Stimulated activated effector memory CD8-positive, alpha-beta T cell treated with anti-CD3 and anti-CD28 coated beads, Interleukin-12 subunit alpha, Interleukin-12 subunit beta, amount 100 ng/mL, for 72 hours (primary cell): ENCODE measurements around the gene RNF227.

Experiments
- ATAC-seq: fragments of 150-1000 bp; cut with Tn5 transposase; 2 replicates; pipeline ENCODE4 v1.10.0; 2021
- DNase-seq, 2 donors: peaks; one replicate each; pipeline ENCODE4 v3.0.0; 2021 to 2022; ENCODE audit warnings: low spot score in 2 of 2
- H3K27ac Mint-ChIP-seq: one replicate; pipeline ENCODE4 v1.8.0; 2022; ENCODE audit warnings: mild to moderate bottlenecking, mixed read lengths
- H3K36me3 Mint-ChIP-seq: one replicate; pipeline ENCODE4 v1.8.0; 2022; ENCODE audit warnings: mild to moderate bottlenecking, mixed read lengths
- H3K4me1 Mint-ChIP-seq: one replicate; pipeline ENCODE4 v1.8.0; 2022; ENCODE audit warnings: mixed read lengths
- H3K4me3 Mint-ChIP-seq: one replicate; pipeline ENCODE4 v1.8.0; 2022; ENCODE audit warnings: mild to moderate bottlenecking, mixed read lengths
- H3K9me3 Mint-ChIP-seq: one replicate; pipeline ENCODE4 v1.8.0; 2022; ENCODE audit warnings: mixed read lengths

Gene RNF227

GRCh38 chr17:7912927-7913524 is 3.1 kb downstream of the RNF227 start:
- Mint-ChIP-seq H3K9me3 (no peaks in the 10 kb centered on the region), H3K4me3 (no peak overlapping the region), H3K4me1 (peaks cover 34% of the 10 kb centered on the region), H3K27ac (peak overlapping the region; percentile 90), H3K36me3 (peaks cover 5% of the 10 kb centered on the region)
- peak; percentile 45 for ATAC-seq
- peak in 1 of 2 donors; percentile 62 for DNase-seq

- Mint-ChIP-seq H3K9me3 (no peaks in the 10 kb centered on the region), H3K36me3 (no peaks in the 10 kb centered on the region), H3K27ac (peak overlapping the region; percentile 90), H3K4me1 (peaks cover 33% of the 10 kb centered on the region), H3K4me3 (no peak overlapping the region)
- ATAC-seq (no peak), DNase-seq (no peak)
These were observed 5.0 kb downstream of the RNF227 start for GRCh38 chr17:7911116-7911515.

GRCh38 chr17:7910711-7911110 is 5.4 kb downstream of the RNF227 start:
- Mint-ChIP-seq H3K27ac (peak overlapping the region; percentile 90), H3K4me3 (no peak overlapping the region), H3K4me1 (peaks cover 33% of the 10 kb centered on the region), H3K9me3 (no peaks in the 10 kb centered on the region), H3K36me3 (no peaks in the 10 kb centered on the region)
- no peak for ATAC-seq
- no peak for DNase-seq

GRCh38 chr17:7910281-7910680 is 5.8 kb downstream of the RNF227 start:
- DNase-seq, result no peak
- H3K4me3 Mint-ChIP-seq, result no peak overlapping the region
- ATAC-seq, result no peak
- no peaks in the 10 kb centered on the region for H3K9me3 Mint-ChIP-seq
- peaks cover 31% of the 10 kb centered on the region for H3K4me1 Mint-ChIP-seq
- peak overlapping the region; percentile 90 for H3K27ac Mint-ChIP-seq
- no peaks in the 10 kb centered on the region for H3K36me3 Mint-ChIP-seq

GRCh38 chr17:7909089-7909488 is 7.0 kb downstream of the RNF227 start:
- Mint-ChIP-seq H3K9me3 (no peaks in the 10 kb centered on the region), H3K36me3 (no peaks in the 10 kb centered on the region), H3K4me3 (no peak overlapping the region), H3K4me1 (peaks cover 24% of the 10 kb centered on the region), H3K27ac (peak overlapping the region; percentile 90)
- DNase-seq (no peak), ATAC-seq (no peak)

GRCh38 chr17:7903154-7904103 is 12.7 kb downstream of the RNF227 start:
- Mint-ChIP-seq H3K9me3 (no peaks in the 10 kb centered on the region), H3K4me1 (peaks cover 9% of the 10 kb centered on the region), H3K36me3 (no peaks in the 10 kb centered on the region), H3K4me3 (no peak overlapping the region), H3K27ac (peak overlapping the region; percentile 83)
- DNase-seq, result no peak
- ATAC-seq, result no peak

GRCh38 chr17:7897773-7898172 is 18.3 kb downstream of the RNF227 start:
- ATAC-seq, result peak; percentile 87
- Mint-ChIP-seq H3K4me3 (no peak overlapping the region), H3K4me1 (peaks cover 22% of the 10 kb centered on the region), H3K27ac (peak overlapping the region; percentile 72), H3K36me3 (no peaks in the 10 kb centered on the region), H3K9me3 (no peaks in the 10 kb centered on the region)
- DNase-seq, result no peak

- Mint-ChIP-seq H3K4me3 (no peak overlapping the region), H3K27ac (peak overlapping the region; percentile 72), H3K36me3 (no peaks in the 10 kb centered on the region), H3K9me3 (no peaks in the 10 kb centered on the region), H3K4me1 (peaks cover 22% of the 10 kb centered on the region)
- ATAC-seq, result no peak
- DNase-seq, result no peak
These were observed 19.0 kb downstream of the RNF227 start for GRCh38 chr17:7897090-7897489.

- DNase-seq (no peak), ATAC-seq (no peak)
- Mint-ChIP-seq H3K4me3 (no peak overlapping the region), H3K27ac (peak overlapping the region; percentile 58), H3K36me3 (no peaks in the 10 kb centered on the region), H3K9me3 (no peaks in the 10 kb centered on the region), H3K4me1 (peaks cover 30% of the 10 kb centered on the region)
These were observed 21.2 kb downstream of the RNF227 start for GRCh38 chr17:7894866-7895265.

GRCh38 chr17:7894226-7894625 is 21.9 kb downstream of the RNF227 start:
- DNase-seq, result no peak
- Mint-ChIP-seq H3K9me3 (no peaks in the 10 kb centered on the region), H3K36me3 (no peaks in the 10 kb centered on the region), H3K4me3 (no peak overlapping the region), H3K4me1 (peaks cover 30% of the 10 kb centered on the region), H3K27ac (peak overlapping the region; percentile 58)
- no peak for ATAC-seq

- H3K9me3 Mint-ChIP-seq, result no peaks in the 10 kb centered on the region
- peaks cover 30% of the 10 kb centered on the region for H3K4me1 Mint-ChIP-seq
- H3K27ac Mint-ChIP-seq, result peak overlapping the region; percentile 58
- H3K36me3 Mint-ChIP-seq, result no peaks in the 10 kb centered on the region
- H3K4me3 Mint-ChIP-seq, result no peak overlapping the region
- ATAC-seq (no peak), DNase-seq (no peak)
These were observed 22.8 kb downstream of the RNF227 start for GRCh38 chr17:7893187-7893880.

GRCh38 chr17:7889166-7889955 is 26.7 kb downstream of the RNF227 start:
- no peak for ATAC-seq
- Mint-ChIP-seq H3K4me1 (peaks cover 8% of the 10 kb centered on the region), H3K36me3 (no peaks in the 10 kb centered on the region), H3K4me3 (no peak overlapping the region), H3K9me3 (no peaks in the 10 kb centered on the region), H3K27ac (no peak overlapping the region)
- no peak for DNase-seq

- peaks cover 8% of the 10 kb centered on the region for H3K4me1 Mint-ChIP-seq
- H3K36me3 Mint-ChIP-seq, result no peaks in the 10 kb centered on the region
- no peak within 1 kb of the TSS for H3K4me3 Mint-ChIP-seq
- H3K9me3 Mint-ChIP-seq, result no peaks in the 10 kb centered on the region
- no peak within 1 kb of the TSS for H3K27ac Mint-ChIP-seq
- DNase-seq, result peak; percentile 20 to 70
- ATAC-seq, result peak; percentile 27
These were observed 27.7 kb downstream of the RNF227 start, which contains the start of gene CHD3 for GRCh38 chr17:7888184-7888920. CHD3 (plus strand) TSS chr17:7888789; CDS start chr17:7889001, 212 bp downstream.

- Mint-ChIP-seq H3K27ac (no peak overlapping the region), H3K9me3 (no peaks in the 10 kb centered on the region), H3K4me3 (no peak overlapping the region), H3K4me1 (peaks cover 8% of the 10 kb centered on the region), H3K36me3 (no peaks in the 10 kb centered on the region)
- DNase-seq, result peak; percentile 51 to 87
- peak; percentile 81 for ATAC-seq
These were observed 28.5 kb downstream of the RNF227 start for GRCh38 chr17:7887482-7888183.
